ENCODE measurements around the gene CCDC88C. TPM values are rescaled to one million over a fixed set of nuclear protein-coding genes. Genes with fewer than 3 reads are reported as not detected.

The CCDC88C gene
- total RNA-seq, 1 donor from 2014 or later = 44.6 TPM

DNA sequence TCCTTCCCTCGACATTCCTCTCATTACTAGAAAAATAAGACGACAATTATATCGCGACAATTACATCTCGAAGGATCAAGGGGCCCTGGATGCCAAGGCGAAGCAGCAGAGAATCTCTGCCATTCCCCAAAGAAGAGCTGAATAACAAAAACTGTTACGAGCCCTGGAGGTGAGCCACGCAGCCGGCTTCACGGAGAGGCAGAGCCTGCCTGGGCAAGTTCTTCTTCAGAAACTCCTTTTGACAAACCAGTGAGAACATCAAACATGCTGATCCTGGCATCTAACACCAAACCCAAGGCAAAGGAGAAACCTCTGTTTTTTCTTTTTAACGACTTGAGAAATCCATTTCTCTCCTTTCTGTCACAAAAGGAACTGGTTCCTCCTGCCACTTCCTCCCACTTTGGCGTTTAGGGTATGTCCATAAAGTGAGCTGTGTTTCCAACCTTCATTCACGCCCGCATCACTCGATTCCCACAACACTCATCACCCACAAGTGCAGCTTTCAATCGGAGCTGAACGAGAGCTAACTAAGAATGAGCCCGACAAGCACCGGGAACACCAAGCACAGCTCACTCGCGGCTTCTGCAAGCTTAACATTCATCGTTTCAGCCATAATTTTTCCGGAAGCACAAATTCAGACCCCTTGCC lies 21.5 kb downstream of the CCDC88C start:
- H3K4me1 Mint-ChIP-seq = peaks cover 66% of the 10 kb centered on the region
- H3K4me3 Mint-ChIP-seq = peak overlapping the region; percentile 31
- no peaks in the 10 kb centered on the region for H3K9me3 Mint-ChIP-seq
- no peaks in the 10 kb centered on the region for H3K36me3 Mint-ChIP-seq (ENCODE audit: low read depth)
- TF ChIP-seq, protein P1, sequence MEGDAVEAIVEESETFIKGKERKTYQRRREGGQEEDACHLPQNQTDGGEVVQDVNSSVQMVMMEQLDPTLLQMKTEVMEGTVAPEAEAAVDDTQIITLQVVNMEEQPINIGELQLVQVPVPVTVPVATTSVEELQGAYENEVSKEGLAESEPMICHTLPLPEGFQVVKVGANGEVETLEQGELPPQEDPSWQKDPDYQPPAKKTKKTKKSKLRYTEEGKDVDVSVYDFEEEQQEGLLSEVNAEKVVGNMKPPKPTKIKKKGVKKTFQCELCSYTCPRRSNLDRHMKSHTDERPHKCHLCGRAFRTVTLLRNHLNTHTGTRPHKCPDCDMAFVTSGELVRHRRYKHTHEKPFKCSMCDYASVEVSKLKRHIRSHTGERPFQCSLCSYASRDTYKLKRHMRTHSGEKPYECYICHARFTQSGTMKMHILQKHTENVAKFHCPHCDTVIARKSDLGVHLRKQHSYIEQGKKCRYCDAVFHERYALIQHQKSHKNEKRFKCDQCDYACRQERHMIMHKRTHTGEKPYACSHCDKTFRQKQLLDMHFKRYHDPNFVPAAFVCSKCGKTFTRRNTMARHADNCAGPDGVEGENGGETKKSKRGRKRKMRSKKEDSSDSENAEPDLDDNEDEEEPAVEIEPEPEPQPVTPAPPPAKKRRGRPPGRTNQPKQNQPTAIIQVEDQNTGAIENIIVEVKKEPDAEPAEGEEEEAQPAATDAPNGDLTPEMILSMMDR (conservative IDR thresholded peaks at IDR 0.05) = no peak
- no peaks in the 10 kb centered on the region for H3K27me3 Mint-ChIP-seq (ENCODE audit: low read depth)
- DNase-seq (ENCODE audit: low read depth, low spot score) = no peak
- H3K27ac Mint-ChIP-seq (ENCODE audit: unreplicated experiment) = no peak overlapping the region

DNA sequence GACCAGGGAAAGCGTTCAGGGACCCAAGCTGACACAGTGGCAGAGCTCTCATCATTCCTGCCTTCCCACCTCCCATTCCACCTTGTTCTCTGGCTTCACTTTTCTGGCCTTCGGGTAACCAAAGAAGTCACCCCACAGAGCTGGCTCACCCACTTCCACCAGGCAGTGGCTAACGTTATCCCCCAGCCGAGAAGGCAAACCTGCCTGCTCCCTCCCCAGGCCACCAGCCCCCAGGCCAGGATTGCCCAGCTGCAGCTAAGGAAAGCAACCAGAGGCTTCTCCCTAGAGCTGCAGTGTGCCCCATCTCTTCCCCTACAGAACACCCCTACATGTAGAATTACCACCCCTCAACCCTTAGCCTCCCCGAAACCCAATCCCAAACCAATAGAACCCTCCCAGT lies 22.2 kb downstream of the CCDC88C start:
- H3K4me1 Mint-ChIP-seq = peaks cover 63% of the 10 kb centered on the region
- DNase-seq (ENCODE audit: low read depth, low spot score) = no peak
- TF ChIP-seq, protein P1 (conservative IDR thresholded peaks at IDR 0.05) = no peak
- no peaks in the 10 kb centered on the region for H3K9me3 Mint-ChIP-seq
- no peaks in the 10 kb centered on the region for H3K27me3 Mint-ChIP-seq (ENCODE audit: low read depth)
- H3K36me3 Mint-ChIP-seq (ENCODE audit: low read depth) = no peaks in the 10 kb centered on the region
- H3K4me3 Mint-ChIP-seq = no peak overlapping the region
- H3K27ac Mint-ChIP-seq (ENCODE audit: unreplicated experiment) = no peak overlapping the region

DNA sequence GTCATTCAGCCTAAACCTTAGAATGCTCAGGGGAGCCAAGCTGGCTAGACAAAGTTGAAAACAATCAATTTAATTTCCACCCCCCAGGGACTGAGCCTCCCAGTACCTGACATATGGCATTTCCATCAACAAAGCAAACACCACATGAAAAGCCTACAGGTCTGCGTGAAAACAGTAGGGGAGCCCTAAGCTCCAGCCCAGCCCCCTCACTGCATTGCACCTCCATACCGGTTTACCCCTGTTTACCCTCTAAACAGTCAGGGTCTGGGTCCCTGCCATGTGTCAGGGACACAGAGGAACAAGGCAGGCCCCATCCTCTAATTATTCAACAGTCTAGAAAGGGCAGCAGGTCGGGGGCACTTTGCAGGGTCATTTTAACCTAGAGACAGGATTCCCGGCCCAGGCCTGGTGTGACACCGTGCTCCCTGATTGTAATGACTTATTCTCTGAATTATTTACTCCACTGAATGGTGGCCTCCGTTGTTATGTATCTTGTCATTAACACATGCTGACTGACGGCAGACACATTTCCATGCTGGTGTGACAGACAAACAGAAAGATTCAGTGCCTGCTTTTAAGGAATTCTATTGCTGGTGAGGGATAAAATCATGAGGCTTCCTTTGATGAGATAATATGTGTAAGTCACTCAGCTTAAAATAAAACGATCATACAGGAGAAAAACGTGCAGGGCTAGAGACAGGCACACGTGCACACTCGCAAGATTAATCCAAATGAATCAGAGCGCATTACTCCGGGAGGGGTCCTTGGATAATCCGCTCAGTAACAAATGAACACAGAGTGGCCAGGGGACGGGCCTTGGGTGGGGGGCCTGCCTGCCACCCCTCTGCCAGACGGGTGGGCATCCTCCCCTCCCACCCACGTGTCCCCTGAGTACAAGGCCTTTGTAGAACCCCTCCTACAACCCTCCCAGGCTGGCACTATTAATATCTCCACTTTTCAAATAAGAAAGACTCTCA lies 23.2 kb downstream of the CCDC88C start:
- no peak for DNase-seq (ENCODE audit: low read depth, low spot score)
- H3K4me3 Mint-ChIP-seq = no peak overlapping the region
- H3K27me3 Mint-ChIP-seq (ENCODE audit: low read depth) = no peaks in the 10 kb centered on the region
- TF ChIP-seq, protein P1 (conservative IDR thresholded peaks at IDR 0.05) = no peak
- H3K9me3 Mint-ChIP-seq = no peaks in the 10 kb centered on the region
- H3K27ac Mint-ChIP-seq (ENCODE audit: unreplicated experiment) = no peak overlapping the region
- peaks cover 64% of the 10 kb centered on the region for H3K4me1 Mint-ChIP-seq
- no peaks in the 10 kb centered on the region for H3K36me3 Mint-ChIP-seq (ENCODE audit: low read depth)

DNA sequence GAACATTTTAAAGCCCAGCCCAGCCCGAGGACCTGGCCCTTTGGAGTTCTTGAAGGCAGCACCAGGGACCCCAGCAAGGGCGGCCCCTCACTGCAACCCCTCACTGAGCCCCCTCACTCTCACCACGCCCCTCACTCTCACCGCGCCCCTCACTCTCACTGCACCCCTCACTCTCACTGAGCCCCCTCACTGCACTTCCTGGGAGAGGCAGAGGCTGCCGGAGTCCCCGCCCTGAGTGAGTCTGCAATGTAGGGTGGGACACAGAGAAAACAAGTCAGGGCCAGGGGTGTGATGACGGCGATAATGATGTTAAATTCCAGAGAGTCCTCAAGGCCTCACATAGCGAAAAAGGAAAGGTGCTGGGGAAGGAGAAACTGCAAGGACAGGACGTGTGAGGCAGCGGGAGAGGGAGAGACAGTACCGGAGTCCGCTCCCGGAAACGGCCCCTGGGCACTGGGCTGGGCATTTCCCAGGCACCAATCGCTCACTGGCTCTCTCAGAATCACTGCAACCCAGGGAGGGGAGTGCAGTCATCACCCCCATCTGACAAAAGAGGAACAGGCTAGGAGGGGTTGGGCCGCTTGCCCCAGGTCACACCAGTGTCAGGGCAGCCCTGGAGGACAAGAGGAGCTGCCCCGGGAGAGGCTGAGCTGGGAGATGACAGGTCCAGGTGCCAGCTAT lies 24.9 kb downstream of the CCDC88C start:
- TF ChIP-seq, protein P1 (conservative IDR thresholded peaks at IDR 0.05) = no peak
- no peak overlapping the region for H3K4me3 Mint-ChIP-seq
- no peaks in the 10 kb centered on the region for H3K27me3 Mint-ChIP-seq (ENCODE audit: low read depth)
- H3K36me3 Mint-ChIP-seq (ENCODE audit: low read depth) = no peaks in the 10 kb centered on the region
- no peaks in the 10 kb centered on the region for H3K9me3 Mint-ChIP-seq
- H3K4me1 Mint-ChIP-seq = peaks cover 66% of the 10 kb centered on the region
- no peak overlapping the region for H3K27ac Mint-ChIP-seq (ENCODE audit: unreplicated experiment)
- DNase-seq (ENCODE audit: low read depth, low spot score) = no peak

DNA sequence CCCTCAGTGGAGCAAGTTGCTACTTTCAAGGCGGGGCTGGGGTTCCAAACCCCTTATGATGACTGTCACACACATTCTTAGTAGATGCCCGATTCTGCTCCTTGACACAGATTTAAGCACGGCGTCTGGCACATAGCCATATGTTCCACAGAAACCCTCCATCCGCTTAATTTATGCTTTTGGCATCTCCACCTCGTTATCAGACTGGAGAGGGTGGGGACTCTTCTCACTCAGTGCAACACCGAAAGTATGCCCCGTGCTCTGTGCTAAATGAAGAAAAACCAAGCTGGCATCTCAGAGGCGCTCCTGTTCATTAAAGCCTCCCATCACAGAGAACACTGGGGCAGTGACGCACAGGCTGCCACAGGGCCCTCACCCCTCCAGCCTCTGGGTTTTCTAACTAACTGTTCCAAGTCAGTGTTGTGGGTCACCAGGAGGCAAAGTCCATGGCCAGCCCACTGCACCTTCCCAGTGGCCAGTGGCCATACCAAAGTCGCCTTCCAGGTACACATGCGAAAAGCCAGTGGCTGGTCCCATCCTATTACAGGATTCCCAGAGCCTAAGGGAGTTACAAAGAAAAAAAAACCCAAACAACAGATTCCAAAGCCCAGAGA lies 27.3 kb downstream of the CCDC88C start:
- Mint-ChIP-seq H3K27me3 (ENCODE audit: low read depth) (no peaks in the 10 kb centered on the region), H3K27ac (ENCODE audit: unreplicated experiment) (no peak overlapping the region), H3K36me3 (ENCODE audit: low read depth) (no peaks in the 10 kb centered on the region), H3K4me3 (no peak overlapping the region), H3K9me3 (no peaks in the 10 kb centered on the region), H3K4me1 (peaks cover 55% of the 10 kb centered on the region)
- TF ChIP-seq, protein P1 (conservative IDR thresholded peaks at IDR 0.05) = no peak
- no peak for DNase-seq (ENCODE audit: low read depth, low spot score)

Measured in neural crest cell (in vitro differentiated cells).